Measurements from ENCODE around the gene TUBB3.

TUBB3 gene

DNA sequence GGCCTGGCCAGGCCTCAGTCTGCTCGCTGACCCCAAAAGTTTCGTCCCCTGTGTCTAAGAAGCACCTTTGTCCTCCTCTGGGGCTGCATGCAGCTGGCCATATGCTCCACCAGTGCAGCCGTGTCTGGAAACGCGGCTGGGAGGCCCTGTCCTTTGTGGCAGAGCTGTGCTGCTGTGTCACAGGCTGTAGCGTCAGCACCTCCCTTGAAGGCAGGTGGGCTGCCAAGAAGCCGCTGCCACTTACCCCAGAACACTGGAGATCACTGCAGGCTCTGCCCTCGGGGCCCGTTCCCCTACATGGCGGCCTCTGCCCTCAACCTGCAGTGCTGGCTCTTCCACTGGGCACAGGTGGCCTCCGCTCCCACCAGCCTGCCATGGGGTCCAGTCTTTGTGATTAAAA is 20.2 kb upstream of the TUBB3 start:
- WGBS, 2 experiments = 94 to 95% methylated on average over 11 of the region's 11 CpGs
- H3K27ac ChIP-seq (ENCODE audit: insufficient read depth, low read depth, low read length, poor library complexity, severe bottlenecking) = no peak overlapping the region
- peaks cover 49% of the 10 kb centered on the region for H3K36me3 ChIP-seq (ENCODE audit: control insufficient read depth, insufficient read depth, low read length)
- H3K9me3 ChIP-seq (ENCODE audit: control insufficient read depth, low read length) = no peaks in the 10 kb centered on the region
- no peaks in the 10 kb centered on the region for H3K4me1 ChIP-seq (ENCODE audit: control insufficient read depth, insufficient read depth, low read length)
- H3K4me3 ChIP-seq (ENCODE audit: insufficient read depth, low read depth, low read length) = no peak overlapping the region
- no peaks in the 10 kb centered on the region for H3K27me3 ChIP-seq (ENCODE audit: control insufficient read depth, insufficient read depth, low read length, poor library complexity, severe bottlenecking)

DNA sequence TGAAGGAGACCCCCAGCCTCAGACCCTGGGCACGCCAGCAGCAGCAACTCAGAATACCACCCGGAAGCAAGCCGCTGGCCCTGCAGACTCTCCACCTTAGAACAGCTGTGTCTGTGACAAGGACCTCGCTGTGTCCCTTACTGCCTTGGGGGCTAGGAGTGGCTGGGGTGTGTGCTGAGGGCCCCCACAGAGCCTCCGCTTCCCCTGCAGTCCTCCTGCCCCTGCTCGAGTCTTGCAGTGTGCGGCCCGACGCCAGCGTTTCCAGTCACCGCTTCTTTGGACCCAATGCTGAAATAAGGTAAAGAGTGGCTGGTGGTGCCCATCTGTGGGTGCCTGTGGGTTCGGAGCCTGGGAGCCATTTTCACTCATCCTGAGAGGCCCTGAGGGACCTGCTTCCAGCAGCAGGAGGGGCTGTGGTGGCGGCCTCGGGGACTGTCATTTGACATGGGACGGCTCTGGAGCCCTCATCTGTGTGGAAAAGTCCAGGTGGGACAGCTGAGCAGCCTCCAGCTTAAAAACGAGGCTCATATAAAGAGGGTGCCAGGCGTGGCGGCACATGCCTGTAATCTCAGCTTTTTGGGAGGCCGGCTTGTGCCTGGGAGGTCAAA is 19.1 kb upstream of the TUBB3 start:
- WGBS, 2 experiments = 95 to 97% methylated on average over 19 of the region's 19 CpGs
- H3K36me3 ChIP-seq (ENCODE audit: control insufficient read depth, insufficient read depth, low read length) = peaks cover 52% of the 10 kb centered on the region
- H3K27me3 ChIP-seq (ENCODE audit: control insufficient read depth, insufficient read depth, low read length, poor library complexity, severe bottlenecking) = no peaks in the 10 kb centered on the region
- no peak overlapping the region for H3K4me3 ChIP-seq (ENCODE audit: insufficient read depth, low read depth, low read length)
- H3K9me3 ChIP-seq (ENCODE audit: control insufficient read depth, low read length) = no peaks in the 10 kb centered on the region
- no peaks in the 10 kb centered on the region for H3K4me1 ChIP-seq (ENCODE audit: control insufficient read depth, insufficient read depth, low read length)
- H3K27ac ChIP-seq (ENCODE audit: insufficient read depth, low read depth, low read length, poor library complexity, severe bottlenecking) = no peak overlapping the region

DNA sequence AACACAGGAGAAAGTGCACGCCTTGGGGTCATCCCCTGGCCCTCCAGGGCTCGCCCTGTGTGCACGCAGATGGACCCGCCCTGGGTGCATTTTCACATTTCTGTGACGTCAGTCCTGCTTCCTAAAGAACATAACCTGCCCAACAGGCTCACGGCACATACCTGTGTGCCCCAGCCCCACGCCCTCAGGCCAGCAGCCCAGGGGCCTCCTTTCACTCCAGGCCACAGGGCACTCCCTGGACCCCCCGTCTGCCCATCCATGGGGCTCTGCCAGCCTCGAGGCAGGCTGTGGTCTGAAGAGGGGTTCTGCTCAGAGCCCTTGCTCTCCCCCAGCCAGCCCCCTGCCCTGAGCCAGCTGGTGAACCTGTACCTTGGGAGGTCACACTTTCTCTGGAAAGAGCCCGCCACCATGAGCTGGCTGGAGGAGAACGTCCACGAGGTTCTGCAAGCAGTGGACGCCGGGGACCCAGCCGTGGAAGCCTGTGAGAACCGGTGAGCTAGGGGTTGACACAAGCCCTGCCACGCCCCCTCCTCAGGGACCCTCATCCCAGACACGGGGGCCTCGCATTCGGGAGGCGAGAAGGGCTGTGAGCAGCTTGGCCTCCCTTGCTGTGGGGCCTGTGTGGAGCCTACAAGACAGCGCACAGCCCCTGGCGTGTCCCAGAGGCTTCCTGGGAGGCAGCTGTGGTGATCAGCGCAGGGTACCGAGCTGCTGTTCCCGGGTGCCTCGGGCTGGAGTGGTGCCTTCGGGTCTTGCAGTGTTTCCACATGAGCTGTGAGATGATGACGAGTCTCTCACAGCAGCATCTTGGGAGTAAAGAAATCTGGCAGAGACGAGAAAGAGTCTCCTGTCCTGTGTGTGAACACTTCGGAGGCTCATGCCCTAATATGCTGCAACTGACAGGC is 18.3 kb upstream of the TUBB3 start:
- peaks cover 5% of the 10 kb centered on the region for H3K4me1 ChIP-seq (ENCODE audit: control insufficient read depth, insufficient read depth, low read length)
- no peaks in the 10 kb centered on the region for H3K27me3 ChIP-seq (ENCODE audit: control insufficient read depth, insufficient read depth, low read length, poor library complexity, severe bottlenecking)
- no peaks in the 10 kb centered on the region for H3K9me3 ChIP-seq (ENCODE audit: control insufficient read depth, low read length)
- no peak overlapping the region for H3K27ac ChIP-seq (ENCODE audit: insufficient read depth, low read depth, low read length, poor library complexity, severe bottlenecking)
- no peak overlapping the region for H3K4me3 ChIP-seq (ENCODE audit: insufficient read depth, low read depth, low read length)
- H3K36me3 ChIP-seq (ENCODE audit: control insufficient read depth, insufficient read depth, low read length) = peaks cover 45% of the 10 kb centered on the region
- 95% methylated on average over 31 of the region's 31 CpGs for WGBS, 2 experiments

DNA sequence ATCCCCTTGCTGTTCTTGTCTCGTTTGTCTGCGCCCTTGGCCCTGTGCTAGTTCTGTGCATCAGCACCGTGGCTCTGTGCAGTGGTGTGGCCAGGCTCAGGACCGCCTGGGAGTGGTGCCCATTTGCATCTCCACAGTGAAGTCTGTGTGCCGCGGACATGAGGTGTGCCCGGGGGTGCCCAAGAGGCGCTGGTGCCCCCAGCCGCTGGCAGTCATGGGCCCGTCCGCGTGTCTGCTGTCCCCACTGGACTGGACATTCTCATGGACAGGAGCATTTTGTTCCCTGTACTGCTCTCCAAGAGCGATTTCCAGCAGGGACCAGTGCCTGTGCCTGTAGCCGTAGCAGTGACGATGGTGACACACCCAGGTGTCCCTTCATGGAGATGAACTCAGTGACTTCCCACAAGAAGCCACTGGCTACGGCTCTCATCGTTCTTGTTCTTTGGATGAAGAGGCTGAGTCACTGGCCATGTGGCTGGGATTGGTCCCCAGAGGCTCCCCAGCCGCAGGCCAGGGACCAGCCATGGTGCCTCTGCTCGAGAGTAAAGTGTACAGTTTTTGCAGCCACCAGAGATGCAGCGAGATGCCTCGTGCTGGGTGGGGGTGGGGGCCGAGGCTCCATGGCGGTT is 17.5 kb upstream of the TUBB3 start:
- Histone ChIP-seq H3K4me1 (ENCODE audit: control insufficient read depth, insufficient read depth, low read length) (peaks cover 9% of the 10 kb centered on the region), H3K9me3 (ENCODE audit: control insufficient read depth, low read length) (no peaks in the 10 kb centered on the region), H3K36me3 (ENCODE audit: control insufficient read depth, insufficient read depth, low read length) (peaks cover 39% of the 10 kb centered on the region), H3K27me3 (ENCODE audit: control insufficient read depth, insufficient read depth, low read length, poor library complexity, severe bottlenecking) (no peaks in the 10 kb centered on the region), H3K4me3 (ENCODE audit: insufficient read depth, low read depth, low read length) (no peak overlapping the region), H3K27ac (ENCODE audit: insufficient read depth, low read depth, low read length, poor library complexity, severe bottlenecking) (no peak overlapping the region)
- 94 to 97% methylated on average over 23 of the region's 23 CpGs for WGBS, 2 experiments

DNA sequence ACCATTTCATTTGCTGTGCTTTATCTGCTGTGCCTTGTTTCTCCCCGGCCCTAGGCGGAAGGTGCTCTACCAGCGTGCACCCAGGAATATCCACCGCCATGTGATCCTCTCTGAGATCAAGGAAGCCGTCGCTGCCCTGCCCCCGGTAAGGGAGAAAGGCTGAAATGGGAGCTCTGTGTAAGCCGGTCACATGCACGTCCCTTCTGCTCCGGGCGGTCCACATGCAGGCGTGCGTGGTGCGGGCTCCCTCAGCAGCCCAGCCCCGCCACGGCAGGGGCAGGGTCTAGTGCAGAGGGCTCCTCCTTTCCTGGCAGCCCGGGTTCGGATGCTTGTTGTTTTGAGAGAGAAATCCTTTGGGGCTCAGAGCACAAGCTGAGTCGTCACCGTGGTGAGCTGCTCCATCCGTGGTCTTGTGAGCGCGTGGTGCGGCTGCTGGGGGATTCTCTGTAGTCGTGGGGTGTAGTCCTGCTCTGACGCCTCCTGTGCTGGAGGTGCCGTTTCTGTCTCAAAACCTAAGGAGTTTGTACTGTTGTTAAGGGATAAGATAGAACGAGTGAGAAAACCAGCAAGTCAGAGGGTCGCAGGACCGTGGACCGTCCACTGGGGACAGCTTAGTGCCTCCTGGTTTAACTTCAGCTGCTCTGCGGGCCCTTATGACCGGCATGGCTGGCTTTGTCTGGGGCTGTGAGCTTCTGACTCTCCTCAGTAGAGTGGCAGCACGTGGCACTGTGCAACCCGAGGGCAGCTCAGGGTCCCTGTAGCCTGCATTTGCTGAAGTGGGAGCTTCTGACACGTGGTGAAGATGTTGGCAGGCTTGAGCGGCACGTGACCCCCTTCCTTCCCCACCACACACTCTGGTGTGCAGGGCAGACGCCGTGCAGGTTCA is 16.8 kb upstream of the TUBB3 start:
- no peaks in the 10 kb centered on the region for H3K27me3 ChIP-seq (ENCODE audit: control insufficient read depth, insufficient read depth, low read length, poor library complexity, severe bottlenecking)
- H3K4me1 ChIP-seq (ENCODE audit: control insufficient read depth, insufficient read depth, low read length) = peaks cover 9% of the 10 kb centered on the region
- no peak overlapping the region for H3K27ac ChIP-seq (ENCODE audit: insufficient read depth, low read depth, low read length, poor library complexity, severe bottlenecking)
- no peak overlapping the region for H3K4me3 ChIP-seq (ENCODE audit: insufficient read depth, low read depth, low read length)
- 95 to 97% methylated on average over 40 of the region's 40 CpGs for WGBS, 2 experiments
- no peaks in the 10 kb centered on the region for H3K9me3 ChIP-seq (ENCODE audit: control insufficient read depth, low read length)
- peaks cover 33% of the 10 kb centered on the region for H3K36me3 ChIP-seq (ENCODE audit: control insufficient read depth, insufficient read depth, low read length)

DNA sequence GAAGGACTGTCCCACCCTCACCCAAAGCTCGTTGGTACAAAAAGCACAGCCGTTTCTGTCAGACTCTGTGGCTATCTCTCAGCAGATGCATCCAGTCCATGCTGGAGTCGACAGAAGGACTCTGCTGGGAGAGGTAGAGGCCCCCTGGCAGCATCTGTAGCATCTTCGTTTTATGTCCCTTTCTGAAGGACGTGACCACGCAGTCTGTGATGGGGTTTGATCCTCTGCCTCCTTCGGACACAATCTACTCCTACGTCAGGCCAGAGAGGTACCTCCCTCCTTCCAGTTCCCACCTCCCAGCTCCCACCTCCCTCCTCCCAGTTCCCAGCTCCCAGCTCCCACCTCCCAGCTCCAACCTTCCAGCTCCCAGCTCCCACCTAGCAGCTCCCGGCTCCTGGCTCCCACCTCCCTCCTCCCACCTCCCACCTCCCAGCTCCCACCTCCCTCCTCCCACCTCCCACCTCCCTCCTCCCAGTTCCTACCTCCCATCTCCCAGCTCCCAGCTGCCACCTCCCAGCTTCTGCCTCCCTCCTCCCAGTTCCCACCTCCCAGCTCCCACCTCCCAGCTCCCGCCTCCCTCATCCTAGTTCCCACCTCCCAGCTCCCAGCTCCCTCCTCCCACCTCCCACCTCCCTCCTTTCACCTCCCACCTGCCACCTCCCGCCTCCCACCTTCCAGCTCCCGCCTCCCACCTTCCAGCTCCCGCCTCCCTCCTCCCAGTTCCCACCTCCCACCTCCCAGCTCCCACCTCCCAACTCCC is 15.9 kb upstream of the TUBB3 start:
- Histone ChIP-seq H3K36me3 (ENCODE audit: control insufficient read depth, insufficient read depth, low read length) (peaks cover 33% of the 10 kb centered on the region), H3K4me3 (ENCODE audit: insufficient read depth, low read depth, low read length) (no peak overlapping the region), H3K9me3 (ENCODE audit: control insufficient read depth, low read length) (no peaks in the 10 kb centered on the region), H3K27me3 (ENCODE audit: control insufficient read depth, insufficient read depth, low read length, poor library complexity, severe bottlenecking) (no peaks in the 10 kb centered on the region), H3K27ac (ENCODE audit: insufficient read depth, low read depth, low read length, poor library complexity, severe bottlenecking) (no peak overlapping the region), H3K4me1 (ENCODE audit: control insufficient read depth, insufficient read depth, low read length) (peaks cover 9% of the 10 kb centered on the region)
- WGBS, 2 experiments = 95 to 97% methylated on average over 10 to 11 of the region's 13 CpGs

DNA sequence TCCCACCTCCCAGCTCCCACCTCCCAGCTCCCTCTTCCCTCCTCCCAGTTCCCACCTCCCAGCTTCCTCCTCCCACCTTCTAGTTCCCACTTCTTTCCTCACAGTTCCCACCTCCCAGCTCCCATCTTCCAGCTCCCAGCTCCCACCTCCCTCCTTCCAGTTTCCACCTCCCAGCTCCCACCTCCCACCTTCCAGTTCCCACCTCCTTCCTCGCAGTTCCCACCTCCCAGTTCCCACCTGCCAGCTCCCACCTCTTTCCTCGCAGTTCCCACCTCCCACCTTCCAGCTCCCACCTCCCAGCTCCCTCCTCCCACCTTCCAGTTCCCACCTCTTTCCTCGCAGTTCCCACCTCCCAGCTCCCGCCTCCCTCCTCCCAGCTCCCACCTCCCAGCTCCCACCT is 14.9 kb upstream of the TUBB3 start:
- H3K27ac ChIP-seq (ENCODE audit: insufficient read depth, low read depth, low read length, poor library complexity, severe bottlenecking) = no peak overlapping the region
- no peak overlapping the region for H3K4me3 ChIP-seq (ENCODE audit: insufficient read depth, low read depth, low read length)
- H3K27me3 ChIP-seq (ENCODE audit: control insufficient read depth, insufficient read depth, low read length, poor library complexity, severe bottlenecking) = no peaks in the 10 kb centered on the region
- peaks cover 33% of the 10 kb centered on the region for H3K36me3 ChIP-seq (ENCODE audit: control insufficient read depth, insufficient read depth, low read length)
- peaks cover 9% of the 10 kb centered on the region for H3K4me1 ChIP-seq (ENCODE audit: control insufficient read depth, insufficient read depth, low read length)
- H3K9me3 ChIP-seq (ENCODE audit: control insufficient read depth, low read length) = no peaks in the 10 kb centered on the region
- 82 to 84% methylated on average over 4 of the region's 4 CpGs for WGBS, 2 experiments

DNA sequence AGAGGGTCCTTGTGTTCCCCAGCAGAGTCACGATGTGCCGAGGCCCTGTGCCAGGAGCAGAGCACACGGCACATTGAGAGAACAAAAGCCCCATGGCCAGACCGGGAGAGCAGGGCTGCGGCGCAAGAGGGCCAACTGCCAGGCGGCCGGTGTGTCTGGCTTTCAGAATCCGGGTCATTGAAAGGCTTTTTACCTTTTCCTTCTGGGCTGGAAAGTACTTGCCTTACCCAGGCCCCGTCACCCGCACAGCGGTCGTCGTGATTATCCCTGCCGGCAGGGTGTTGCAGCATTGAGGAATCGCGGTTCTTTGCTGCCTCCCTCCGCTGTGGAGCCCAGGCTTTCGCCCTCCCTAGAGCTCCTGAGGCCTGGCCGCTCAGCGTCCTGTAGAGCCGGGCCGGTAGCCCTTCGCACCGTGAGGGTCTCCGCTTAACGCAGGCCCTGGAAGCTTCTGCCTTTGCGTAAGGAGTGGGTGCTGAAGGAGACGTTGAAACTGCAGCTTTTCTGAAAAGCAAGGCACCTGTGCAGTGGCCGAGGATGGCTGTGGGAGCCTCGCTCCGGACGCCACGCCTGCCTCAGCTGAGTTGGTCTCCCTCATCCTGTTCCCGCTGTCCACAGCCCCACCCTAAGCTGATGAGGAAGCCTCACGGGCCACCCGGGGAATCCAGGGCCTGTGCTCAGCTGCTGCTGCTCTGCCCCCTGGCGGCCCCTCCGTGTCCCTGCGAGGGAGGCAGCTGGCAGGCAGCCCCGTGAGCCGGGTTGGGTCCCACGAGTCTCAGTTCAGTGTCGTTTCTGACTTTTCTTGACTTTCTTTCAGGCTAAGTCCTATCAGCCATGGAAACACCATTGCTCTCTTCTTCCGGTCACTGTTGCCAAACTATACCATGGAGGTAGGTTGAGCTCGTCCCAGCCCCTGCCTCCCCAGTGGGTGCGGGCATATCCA is 13.1 kb upstream of the TUBB3 start:
- Histone ChIP-seq H3K27ac (ENCODE audit: insufficient read depth, low read depth, low read length, poor library complexity, severe bottlenecking) (peak overlapping the region; percentile 63), H3K4me1 (ENCODE audit: control insufficient read depth, insufficient read depth, low read length) (peaks cover 9% of the 10 kb centered on the region), H3K36me3 (ENCODE audit: control insufficient read depth, insufficient read depth, low read length) (peaks cover 28% of the 10 kb centered on the region), H3K27me3 (ENCODE audit: control insufficient read depth, insufficient read depth, low read length, poor library complexity, severe bottlenecking) (no peaks in the 10 kb centered on the region), H3K4me3 (ENCODE audit: insufficient read depth, low read depth, low read length) (no peak overlapping the region), H3K9me3 (ENCODE audit: control insufficient read depth, low read length) (no peaks in the 10 kb centered on the region)
- 73 to 77% methylated on average over 47 of the region's 47 CpGs for WGBS, 2 experiments
